Left lung (tissue), 10 donors: Measurements from ENCODE around the gene MAST4. TPM values are rescaled to one million over a fixed set of nuclear protein-coding genes. Genes with fewer than 3 reads are reported as not detected.

ENCODE experiments used
- ATAC-seq: fragments of 200-7000 bp; cut with Tn5 transposase; one replicate; pipeline ENCODE4 v1.9.1; 2020; ENCODE audit warnings: moderate library complexity
- DNase-seq, 4 donors: peaks; one replicate each; pipeline ENCODE4 v3.0.0-alpha.2; 2013 to 2020
- H3K27ac ChIP-seq, 2 donors: fragments of 200-600 bp; sonication (generic) in 1 of 2; one replicate each; pipeline versions ENCODE4 v1.5.0 to v1.8.0; 2020 to 2021
- H3K27me3 ChIP-seq, 2 donors: fragments of 200-600 bp; sonication (generic) in 1 of 2; one replicate each; pipeline versions ENCODE4 v1.5.0 to v1.8.0; 2020 to 2021
- H3K36me3 ChIP-seq, 2 donors: fragments of 200-600 bp; sonication (generic) in 1 of 2; one replicate each; pipeline versions ENCODE4 v1.5.0 to v1.8.0; 2020 to 2021
- H3K4me1 ChIP-seq, 2 donors: fragments of 200-600 bp; one replicate each; pipeline ENCODE4 v1.8.0; 2021
- H3K4me3 ChIP-seq, 2 donors: fragments of 200-600 bp; sonication (generic) in 1 of 2; one replicate each; pipeline versions ENCODE4 v1.5.0 to v1.8.0; 2020 to 2021; ENCODE audit warnings: mild to moderate bottlenecking in 1 of 2
- H3K9me3 ChIP-seq, 2 donors: fragments of 200-600 bp; sonication (generic) in 1 of 2; one replicate each; pipeline versions ENCODE4 v1.5.0 to v1.8.0; 2020 to 2021
- intact Hi-C, 2 donors: fragments of 100-400 bp; cut with DNase I; formaldehyde crosslinking; loops; one replicate each; pipeline versions ENCODE4 v1.11.2 to v1.14.2; 2022
- polyA plus RNA-seq, 6 donors: library from polyadenylated mRNA; unstranded; fragments of 120-200 nt; gene quantifications; one replicate each; pipeline ENCODE4 v1.2.1, GENCODE V29; 2013; ENCODE audit not compliant: insufficient read length in 6 of 6
- total RNA-seq, 2 donors: library from RNA; stranded (reverse); fragmentation: NEBNext Ultra II Directional; extraction: Animal tissue kit (Norgen Biotek cat#: 25700); gene quantifications; one replicate each; pipeline ENCODE4 v1.2.1, GENCODE V29; 2021
- TF ChIP-seq, protein P1 (sequence below), 2 donors: fragments of 200-600 bp; sonication (generic) in 1 of 2; IDR thresholded peaks; one replicate each; pipeline versions ENCODE4 v1.5.0 to v1.8.0; 2021; ENCODE audit warnings: antibody characterized with exemption in 2 of 2
- donor health status: DM: no; HTN: yes; CAD: no.
- donor health status: DM: no; HTN: no; CAD: no.

The MAST4 gene
- total and polyA plus RNA-seq, 8 donors, result 47.7 to 57.6 (median 53.0) TPM

DNA sequence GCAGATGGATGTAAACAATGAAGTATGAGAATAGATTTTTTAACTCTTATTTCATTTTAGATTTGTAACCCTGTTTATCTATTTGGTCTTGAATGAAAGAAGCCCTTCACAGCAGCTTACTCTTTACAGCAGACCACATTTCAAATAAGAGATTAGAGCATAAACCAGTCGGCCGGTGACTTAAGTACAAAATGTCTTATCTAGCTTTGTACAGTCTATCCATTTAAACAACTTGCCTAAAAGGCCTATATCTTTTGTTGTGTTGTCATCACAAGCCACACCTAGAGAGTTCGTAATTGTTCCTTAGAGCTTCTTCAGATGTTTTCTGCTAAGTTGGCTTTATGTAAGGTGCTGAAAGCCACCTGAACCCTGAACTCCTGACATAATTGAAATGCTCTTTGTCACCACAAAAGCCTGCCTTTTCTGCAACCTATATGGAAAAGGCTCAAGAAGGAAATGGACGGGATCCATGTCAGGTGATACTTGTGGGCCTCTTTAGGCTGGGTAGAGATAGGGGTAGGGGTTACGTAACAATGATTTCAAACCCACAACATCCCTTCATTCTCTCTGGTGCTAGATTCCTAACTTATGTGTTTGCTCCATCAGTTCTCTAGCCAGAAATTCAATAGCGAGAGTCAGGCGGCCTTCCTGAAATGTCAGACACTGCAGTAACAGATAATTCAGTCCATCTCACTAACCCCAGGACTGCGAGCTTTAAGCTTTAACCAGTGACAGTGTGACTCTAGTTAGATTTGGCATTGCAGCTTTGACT is 437.9 kb downstream of the MAST4 start:
- no peaks in the 10 kb centered on the region for H3K9me3 ChIP-seq
- TF ChIP-seq, protein P1, sequence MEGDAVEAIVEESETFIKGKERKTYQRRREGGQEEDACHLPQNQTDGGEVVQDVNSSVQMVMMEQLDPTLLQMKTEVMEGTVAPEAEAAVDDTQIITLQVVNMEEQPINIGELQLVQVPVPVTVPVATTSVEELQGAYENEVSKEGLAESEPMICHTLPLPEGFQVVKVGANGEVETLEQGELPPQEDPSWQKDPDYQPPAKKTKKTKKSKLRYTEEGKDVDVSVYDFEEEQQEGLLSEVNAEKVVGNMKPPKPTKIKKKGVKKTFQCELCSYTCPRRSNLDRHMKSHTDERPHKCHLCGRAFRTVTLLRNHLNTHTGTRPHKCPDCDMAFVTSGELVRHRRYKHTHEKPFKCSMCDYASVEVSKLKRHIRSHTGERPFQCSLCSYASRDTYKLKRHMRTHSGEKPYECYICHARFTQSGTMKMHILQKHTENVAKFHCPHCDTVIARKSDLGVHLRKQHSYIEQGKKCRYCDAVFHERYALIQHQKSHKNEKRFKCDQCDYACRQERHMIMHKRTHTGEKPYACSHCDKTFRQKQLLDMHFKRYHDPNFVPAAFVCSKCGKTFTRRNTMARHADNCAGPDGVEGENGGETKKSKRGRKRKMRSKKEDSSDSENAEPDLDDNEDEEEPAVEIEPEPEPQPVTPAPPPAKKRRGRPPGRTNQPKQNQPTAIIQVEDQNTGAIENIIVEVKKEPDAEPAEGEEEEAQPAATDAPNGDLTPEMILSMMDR (IDR thresholded peaks at IDR 0.05), result no peak
- H3K27ac ChIP-seq, result peak overlapping the region in 1 of 2 donors; percentile 4
- no peaks in the 10 kb centered on the region for H3K36me3 ChIP-seq
- H3K4me3 ChIP-seq, result no peak overlapping the region
- no peaks in the 10 kb centered on the region for H3K27me3 ChIP-seq
- ATAC-seq (peak; percentile 55), DNase-seq (no peak)
- intact Hi-C loops, result no loop called here
- peaks cover 11 to 67% of the 10 kb centered on the region in 2 donors for H3K4me1 ChIP-seq

DNA sequence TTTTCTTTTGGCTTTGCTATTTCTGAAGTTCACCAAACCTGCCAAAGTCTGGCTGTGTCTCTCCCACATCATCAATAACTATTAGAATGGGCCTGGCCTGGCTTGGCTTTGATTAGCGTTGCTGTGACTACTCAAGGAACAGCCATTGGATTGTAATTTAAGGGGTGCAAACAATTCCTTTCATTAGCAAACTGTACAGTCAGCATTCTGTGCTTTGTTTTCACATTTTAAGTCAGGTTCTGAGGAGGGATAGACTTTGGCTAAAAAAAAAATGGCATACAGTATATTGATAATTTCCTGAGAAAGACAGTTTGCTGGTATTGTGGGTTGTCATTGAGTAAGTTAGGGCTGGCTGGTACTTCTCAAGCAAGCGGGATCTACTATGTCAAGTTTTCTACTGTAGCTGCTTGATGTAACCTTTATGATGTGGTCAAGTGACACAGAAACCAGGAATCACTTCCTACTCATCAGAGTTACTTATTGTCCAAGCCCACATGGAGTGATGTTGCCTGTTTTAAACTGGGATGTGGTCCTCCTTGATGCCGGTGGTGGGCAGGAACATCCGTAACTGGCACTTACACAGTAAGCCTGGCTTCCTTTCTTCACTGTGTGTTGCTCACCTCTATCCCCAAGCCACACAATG is 439.0 kb downstream of the MAST4 start:
- H3K9me3 ChIP-seq, result no peaks in the 10 kb centered on the region
- TF ChIP-seq, protein P1 (IDR thresholded peaks at IDR 0.05), result no peak
- H3K4me1 ChIP-seq, result peaks cover 17 to 72% of the 10 kb centered on the region in 2 donors
- intact Hi-C loops, result no loop called here
- no peak for DNase-seq
- peak overlapping the region in 1 of 2 donors; percentile 6 for H3K27ac ChIP-seq
- no peaks in the 10 kb centered on the region for H3K27me3 ChIP-seq
- no peak overlapping the region for H3K4me3 ChIP-seq
- H3K36me3 ChIP-seq, result no peaks in the 10 kb centered on the region
- no peak for ATAC-seq

DNA sequence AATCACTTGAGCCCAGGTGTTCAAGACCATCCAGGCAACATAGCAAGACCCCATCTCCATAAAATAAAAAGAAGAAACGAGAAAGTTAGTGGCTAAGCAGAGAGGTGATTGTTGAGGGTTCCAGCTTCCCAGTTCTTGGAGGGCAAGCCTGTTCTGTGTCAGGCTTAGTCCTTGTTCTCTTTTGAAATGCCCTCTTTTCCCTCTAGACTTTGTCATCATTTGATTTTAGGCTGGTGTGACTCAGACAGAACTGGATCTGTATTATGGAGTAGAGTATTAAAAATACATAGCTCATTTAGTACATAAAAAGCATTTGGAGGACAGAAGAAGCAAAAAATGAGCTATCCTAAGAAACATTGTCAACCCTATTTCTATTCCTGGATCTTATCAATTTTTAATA is 441.0 kb downstream of the MAST4 start:
- TF ChIP-seq, protein P1 (IDR thresholded peaks at IDR 0.05), result no peak
- no peak for ATAC-seq
- DNase-seq, result no peak
- Histone ChIP-seq H3K4me3 (no peak overlapping the region), H3K9me3 (no peaks in the 10 kb centered on the region), H3K27ac (no peak overlapping the region), H3K36me3 (no peaks in the 10 kb centered on the region), H3K4me1 (peaks cover 14 to 57% of the 10 kb centered on the region in 2 donors), H3K27me3 (no peaks in the 10 kb centered on the region)
- intact Hi-C loops, result no loop called here

DNA sequence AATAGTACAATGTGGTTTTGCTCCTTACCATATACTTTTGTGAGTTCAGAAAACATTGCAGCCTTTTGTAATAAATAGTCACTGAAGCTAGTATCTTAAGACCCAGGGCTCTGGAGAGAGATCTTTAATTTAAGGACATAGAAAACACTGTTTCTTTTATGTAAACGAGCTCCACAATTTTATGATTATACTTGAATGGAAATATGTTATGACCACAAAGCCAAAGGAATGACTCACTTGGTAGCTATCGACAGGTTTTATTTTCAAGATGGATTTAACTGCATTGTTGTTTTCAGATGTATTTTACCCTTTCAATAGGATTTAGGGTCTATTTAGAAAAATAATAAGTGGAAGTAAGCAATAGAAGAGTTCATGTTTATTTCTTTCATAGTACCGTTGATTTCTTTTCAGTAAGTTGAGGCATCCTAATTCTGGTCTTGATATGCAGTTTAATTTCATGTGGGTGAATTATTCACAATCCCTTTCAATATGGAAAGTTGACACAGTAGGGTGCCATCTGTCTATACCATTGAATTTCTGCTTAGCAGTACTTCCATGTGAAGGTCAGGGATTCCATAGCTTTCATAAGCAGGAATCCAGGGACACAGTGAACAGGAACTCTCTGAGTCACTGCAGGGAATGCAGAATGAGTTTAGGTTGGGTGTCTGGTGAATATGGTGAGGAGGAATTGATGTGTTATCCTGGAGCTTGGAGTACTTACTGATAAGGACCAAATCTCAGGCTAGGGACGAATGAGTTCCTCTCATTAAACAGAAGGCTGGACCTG is 442.8 kb downstream of the MAST4 start:
- intact Hi-C loops, result no loop called here
- no peaks in the 10 kb centered on the region for H3K9me3 ChIP-seq

More for the DNA sequence above, 442.8 kb downstream of the MAST4 start:
- no peak overlapping the region for H3K27ac ChIP-seq
- peaks cover 19 to 48% of the 10 kb centered on the region in 2 donors for H3K4me1 ChIP-seq
- no peaks in the 10 kb centered on the region for H3K27me3 ChIP-seq
- no peak overlapping the region for H3K4me3 ChIP-seq
- no peak for DNase-seq
- TF ChIP-seq, protein P1 (IDR thresholded peaks at IDR 0.05), result no peak
- H3K36me3 ChIP-seq, result no peaks in the 10 kb centered on the region
- peak; percentile 38 for ATAC-seq
